ENCODE results near the gene RAB12.

RAB12 gene

GRCh38 chr18:8684577-8684976, 75.3 kb downstream of the RAB12 start:
- DNase-seq (ENCODE audit: low read depth in 2 of 2), result no peak

- no peak for DNase-seq (ENCODE audit: low read depth in 2 of 2)
Measured at GRCh38 chr18:8685141-8685913, 76.1 kb downstream of the RAB12 start.

GRCh38 chr18:8685914-8686216, 76.6 kb downstream of the RAB12 start:
- DNase-seq (ENCODE audit: low read depth in 2 of 2), result no peak

- DNase-seq (ENCODE audit: low read depth in 2 of 2), result no peak
Measured at GRCh38 chr18:8686611-8687010, 77.4 kb downstream of the RAB12 start.

GRCh38 chr18:8688216-8688800, 79.1 kb downstream of the RAB12 start:
- no peak for DNase-seq (ENCODE audit: low read depth in 2 of 2)

- DNase-seq (ENCODE audit: low read depth in 2 of 2), result no peak
Measured at GRCh38 chr18:8688816-8689215, 79.6 kb downstream of the RAB12 start.
